ENCODE results near the gene LY86. TPM values are rescaled to one million over a fixed set of nuclear protein-coding genes. Genes with fewer than 3 reads are reported as not detected.

The LY86 gene
- total and polyA plus RNA-seq, 2 donors (not counting 3 experiments of a cell fraction or from before 2014, with no cell fraction given), result not detected

DNA sequence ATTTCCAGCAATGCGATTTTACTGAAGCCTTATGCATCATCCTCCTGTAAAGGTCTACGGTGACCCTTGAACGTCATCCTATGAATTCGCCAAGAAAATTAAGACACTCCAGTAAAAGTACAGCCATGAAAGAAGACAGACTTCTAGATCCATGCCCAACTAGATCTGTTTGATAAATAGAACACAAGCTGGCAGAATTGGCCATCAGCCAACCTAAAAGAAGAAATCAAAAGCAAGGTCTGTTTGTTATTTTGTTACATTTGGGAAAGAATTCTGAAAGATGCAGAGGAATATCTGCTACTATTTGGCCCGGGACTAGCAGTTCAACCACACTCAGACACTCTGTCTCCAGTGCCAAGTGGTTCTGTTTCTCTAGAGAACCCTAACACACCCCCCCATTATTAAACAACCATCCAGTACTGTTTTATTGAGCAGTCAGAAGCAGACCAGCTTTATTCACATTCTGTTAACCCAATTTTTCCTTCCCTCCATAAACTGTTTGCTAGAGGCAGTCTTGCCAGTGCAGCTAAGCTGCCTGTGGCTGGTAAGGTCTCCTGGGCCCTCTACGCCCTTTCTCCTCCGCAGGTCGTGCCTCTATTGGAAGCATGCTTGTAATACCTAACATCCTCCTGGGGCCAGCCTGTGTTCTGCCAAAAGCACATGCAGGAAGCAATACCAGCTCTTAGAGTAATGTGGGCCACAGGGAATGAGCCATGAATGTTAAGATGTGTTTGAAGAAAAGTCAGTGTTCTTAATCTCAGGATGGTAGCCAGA lies 30.7 kb downstream of the LY86 start:
- dilution Hi-C loops (cut with MboI; ENCODE audit: extremely low pct_ligation_motif_present, low sequenced_read_pairs), result no loop called here
- ChIA-PET POLR2A (no interaction called here), CTCF (no interaction called here)
- Histone ChIP-seq H2AFZ (ENCODE audit: low read depth, low read length) (no peak overlapping the region), H3K27ac (ENCODE audit: insufficient read depth, low read depth, low read length) (no peak overlapping the region), H3K4me3 (replicated peaks in 1 of 3; ENCODE audit: insufficient read depth in 1 of 3, low read depth in 1 of 3, low read length in 3 of 3) (no peak overlapping the region), H3K9me3 (replicated peaks; ENCODE audit: control insufficient read depth, insufficient read depth, low read length) (no peaks in the 10 kb centered on the region), H3K79me2 (ENCODE audit: control insufficient read depth, insufficient read depth, low read length) (no peaks in the 10 kb centered on the region), H3K27me3 (ENCODE audit: control insufficient read depth in 2 of 2, insufficient read depth in 2 of 2, low read length in 2 of 2) (peaks cover 0 to 3% of the 10 kb centered on the region in 2 experiments), H3K36me3 (ENCODE audit: control insufficient read depth in 2 of 2, extremely low read depth in 1 of 2, insufficient read depth in 2 of 2, low read length in 2 of 2) (no peaks in the 10 kb centered on the region), H3K4me2 (ENCODE audit: insufficient read depth, low read length) (no peak overlapping the region), H3K9me1 (replicated peaks; ENCODE audit: control insufficient read depth, extremely low read depth, insufficient read depth, low read length) (no peaks in the 10 kb centered on the region), H4K20me1 (replicated peaks; ENCODE audit: control insufficient read depth, extremely low read depth, insufficient read depth, low read length) (no peaks in the 10 kb centered on the region), H3K9ac (replicated peaks; ENCODE audit: extremely low read depth, insufficient read depth, low read length) (no peak overlapping the region), H3K4me1 (ENCODE audit: control insufficient read depth, extremely low read depth, insufficient read depth, low read length) (no peaks in the 10 kb centered on the region)
- TF ChIP-seq, protein P1, sequence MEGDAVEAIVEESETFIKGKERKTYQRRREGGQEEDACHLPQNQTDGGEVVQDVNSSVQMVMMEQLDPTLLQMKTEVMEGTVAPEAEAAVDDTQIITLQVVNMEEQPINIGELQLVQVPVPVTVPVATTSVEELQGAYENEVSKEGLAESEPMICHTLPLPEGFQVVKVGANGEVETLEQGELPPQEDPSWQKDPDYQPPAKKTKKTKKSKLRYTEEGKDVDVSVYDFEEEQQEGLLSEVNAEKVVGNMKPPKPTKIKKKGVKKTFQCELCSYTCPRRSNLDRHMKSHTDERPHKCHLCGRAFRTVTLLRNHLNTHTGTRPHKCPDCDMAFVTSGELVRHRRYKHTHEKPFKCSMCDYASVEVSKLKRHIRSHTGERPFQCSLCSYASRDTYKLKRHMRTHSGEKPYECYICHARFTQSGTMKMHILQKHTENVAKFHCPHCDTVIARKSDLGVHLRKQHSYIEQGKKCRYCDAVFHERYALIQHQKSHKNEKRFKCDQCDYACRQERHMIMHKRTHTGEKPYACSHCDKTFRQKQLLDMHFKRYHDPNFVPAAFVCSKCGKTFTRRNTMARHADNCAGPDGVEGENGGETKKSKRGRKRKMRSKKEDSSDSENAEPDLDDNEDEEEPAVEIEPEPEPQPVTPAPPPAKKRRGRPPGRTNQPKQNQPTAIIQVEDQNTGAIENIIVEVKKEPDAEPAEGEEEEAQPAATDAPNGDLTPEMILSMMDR (IDR thresholded peaks at IDR 0.05; ENCODE audit: extremely low read depth in 1 of 2, insufficient read depth in 1 of 2, low read depth in 1 of 2, low read length in 2 of 2), result no peak
- TF ChIP-seq JUN (IDR thresholded peaks at IDR 0.05; ENCODE audit: borderline replicate concordance, insufficient read depth, insufficient read length, low read depth) (no peak), POLR2AphosphoS5 (IDR thresholded peaks at IDR 0.05; ENCODE audit: insufficient read depth, low read depth, low read length) (no peak), GATA2 (IDR thresholded peaks at IDR 0.05; ENCODE audit: insufficient read depth, insufficient read length, low read depth, low read length) (no peak)
- intact Hi-C loops (cut with micrococcal nuclease), result no loop called here
- no TSS peak for BruUV-seq (replicated peaks)
- DNase-seq (ENCODE audit: low read depth, low spot score) (no peak), FAIRE-seq (no peak)
